Thyroid gland (tissue), 4 donors: ENCODE measurements around the gene CACNA1H. TPM values are rescaled to one million over a fixed set of nuclear protein-coding genes. Genes with fewer than 3 reads are reported as not detected.

Experiments used
- DNase-seq, 2 donors: peaks; one replicate each; pipeline ENCODE4 v3.0.0-alpha.2; 2019
- H3K27ac ChIP-seq, 3 donors: fragments of 200-600 bp; sonication (generic); 1 replicate in 2 of 3; 2 replicates in 1 of 3; pipeline ENCODE4 v1.5.1; 2016 to 2019; ENCODE audit warnings: mild to moderate bottlenecking in 1 of 3, moderate library complexity in 1 of 3
- H3K27me3 ChIP-seq: fragments of 200-600 bp; sonication (generic); one replicate; pipeline ENCODE4 v1.5.1; 2019
- H3K36me3 ChIP-seq, 2 donors: fragments of 200-600 bp; sonication (generic); one replicate each; pipeline ENCODE4 v1.5.1; 2016 to 2019
- H3K4me1 ChIP-seq, 2 donors: fragments of 200-600 bp; sonication (generic); one replicate each; pipeline ENCODE4 v1.5.1; 2017 to 2019
- H3K4me3 ChIP-seq, 3 donors: fragments of 200-600 bp; sonication (generic); replicated peaks in 1 of 3; 1 replicate in 2 of 3; 2 replicates in 1 of 3; pipeline ENCODE4 v1.5.1; 2016; ENCODE audit warnings: mild to moderate bottlenecking in 1 of 3
- H3K9me3 ChIP-seq: fragments of 200-600 bp; sonication (generic); one replicate; pipeline ENCODE4 v1.5.1; 2017
- POLR2A ChIP-seq, 2 donors: fragments of 450-650 bp; IDR thresholded peaks; one replicate each; pipeline ENCODE4 v1.6.1; 2017; ENCODE audit warnings: antibody characterized with exemption in 2 of 2, mild to moderate bottlenecking in 2 of 2, moderate library complexity in 1 of 2
- WGBS, 2 donors: methylation state at CpG; one replicate each; pipeline ENCODE4 v1.1.5; 2017; 5-methylcytosine and 5-hydroxymethylcytosine counted together
- intact Hi-C: fragments of 100-400 bp; cut with DNase I; formaldehyde crosslinking; loops from one replicate; pipeline ENCODE4 v1.15.1; 2023
- total RNA-seq, 4 donors: library from RNA; depleted of rRNA; stranded (reverse); fragments of >200 nt; gene quantifications; one replicate each; pipeline ENCODE4 v1.2.3, GENCODE V29; 2016
- TF ChIP-seq, protein P1 (sequence below), 6 experiments: fragments of 200-600 bp in 3 of 6; fragments of 450-650 bp in 3 of 6; sonication (generic) in 3 of 6; IDR thresholded peaks; one replicate each; pipeline ENCODE4 v1.5.1; 2016 to 2019; ENCODE audit warnings: antibody characterized with exemption in 6 of 6, mild to moderate bottlenecking in 2 of 6, inconsistent platforms in 1 of 6, moderate library complexity in 1 of 6

CACNA1H gene
- total RNA-seq, 4 donors from 2014 or later = 8.4 to 12.4 (median 9.3) TPM

DNA sequence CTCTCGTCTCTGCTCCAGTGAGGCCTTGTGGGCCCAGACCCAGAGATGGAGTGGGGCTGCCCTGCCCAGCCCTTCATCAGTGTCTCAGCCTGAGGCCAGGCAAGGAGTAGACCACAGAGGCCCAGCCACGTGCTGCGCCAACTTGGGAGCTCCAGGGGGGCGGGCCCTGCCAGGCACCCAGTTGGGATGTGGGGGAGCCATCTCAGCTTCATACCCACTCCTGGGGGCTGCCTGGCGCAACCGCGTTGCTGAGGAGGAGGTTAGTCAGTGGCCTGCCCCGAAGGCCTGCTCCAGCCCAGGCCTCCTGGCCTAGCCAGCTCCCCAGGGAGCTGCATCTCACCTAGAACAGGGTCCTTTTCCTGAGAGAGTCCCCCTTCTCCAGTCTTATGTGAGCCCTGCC is 60.3 kb downstream of the CACNA1H start:
- TF ChIP-seq, protein P1, sequence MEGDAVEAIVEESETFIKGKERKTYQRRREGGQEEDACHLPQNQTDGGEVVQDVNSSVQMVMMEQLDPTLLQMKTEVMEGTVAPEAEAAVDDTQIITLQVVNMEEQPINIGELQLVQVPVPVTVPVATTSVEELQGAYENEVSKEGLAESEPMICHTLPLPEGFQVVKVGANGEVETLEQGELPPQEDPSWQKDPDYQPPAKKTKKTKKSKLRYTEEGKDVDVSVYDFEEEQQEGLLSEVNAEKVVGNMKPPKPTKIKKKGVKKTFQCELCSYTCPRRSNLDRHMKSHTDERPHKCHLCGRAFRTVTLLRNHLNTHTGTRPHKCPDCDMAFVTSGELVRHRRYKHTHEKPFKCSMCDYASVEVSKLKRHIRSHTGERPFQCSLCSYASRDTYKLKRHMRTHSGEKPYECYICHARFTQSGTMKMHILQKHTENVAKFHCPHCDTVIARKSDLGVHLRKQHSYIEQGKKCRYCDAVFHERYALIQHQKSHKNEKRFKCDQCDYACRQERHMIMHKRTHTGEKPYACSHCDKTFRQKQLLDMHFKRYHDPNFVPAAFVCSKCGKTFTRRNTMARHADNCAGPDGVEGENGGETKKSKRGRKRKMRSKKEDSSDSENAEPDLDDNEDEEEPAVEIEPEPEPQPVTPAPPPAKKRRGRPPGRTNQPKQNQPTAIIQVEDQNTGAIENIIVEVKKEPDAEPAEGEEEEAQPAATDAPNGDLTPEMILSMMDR (IDR thresholded peaks at IDR 0.05) = no peak
- TF ChIP-seq POLR2A (IDR thresholded peaks at IDR 0.05) = no peak
- H3K27me3 ChIP-seq = no peaks in the 10 kb centered on the region
- no peaks in the 10 kb centered on the region for H3K36me3 ChIP-seq
- 100% methylated on average over 5 of the region's 8 CpGs; no CpG with 5 or more reads in 1 of the 2 donors for WGBS, 2 donors
- H3K4me3 ChIP-seq = no peak overlapping the region
- H3K9me3 ChIP-seq = no peaks in the 10 kb centered on the region
- H3K27ac ChIP-seq = no peak overlapping the region
- intact Hi-C loops = no loop called here
- no peaks in the 10 kb centered on the region for H3K4me1 ChIP-seq
- no peak for DNase-seq

DNA sequence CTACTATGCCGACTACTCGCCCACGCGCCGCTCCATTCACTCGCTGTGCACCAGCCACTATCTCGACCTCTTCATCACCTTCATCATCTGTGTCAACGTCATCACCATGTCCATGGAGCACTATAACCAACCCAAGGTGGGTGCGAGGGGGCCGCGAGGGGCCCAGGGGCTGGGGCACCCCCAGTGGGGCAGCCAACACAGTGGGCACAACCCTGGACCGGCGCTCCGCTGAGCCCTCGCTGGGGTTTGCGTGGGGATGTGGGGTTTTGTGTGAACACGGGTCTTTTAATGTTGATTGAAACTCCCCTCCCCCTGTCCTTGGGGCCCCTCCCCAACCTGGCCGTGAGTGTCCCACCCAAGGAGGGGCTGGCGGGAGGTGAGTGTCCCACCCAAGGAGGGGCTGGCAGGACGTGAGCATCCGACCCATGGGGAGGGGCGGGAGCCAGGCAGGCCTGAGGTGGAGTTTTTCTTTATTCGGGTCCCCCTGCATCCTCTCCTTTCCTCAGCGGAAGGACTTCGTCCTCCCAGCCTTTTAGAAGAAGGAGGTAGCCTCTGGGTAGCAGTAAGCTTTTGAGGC is 61.0 kb downstream of the CACNA1H start:
- Histone ChIP-seq H3K4me3 (no peak overlapping the region), H3K27me3 (no peaks in the 10 kb centered on the region), H3K36me3 (no peaks in the 10 kb centered on the region), H3K4me1 (no peaks in the 10 kb centered on the region), H3K9me3 (no peaks in the 10 kb centered on the region), H3K27ac (no peak overlapping the region)
- WGBS, 2 donors = 85 to 86% methylated on average over 18 to 25 of the region's 25 CpGs
- no peak for TF ChIP-seq POLR2A (IDR thresholded peaks at IDR 0.05)
- TF ChIP-seq, protein P1 (IDR thresholded peaks at IDR 0.05) = no peak
- intact Hi-C loops = no loop called here
- no peak for DNase-seq

DNA sequence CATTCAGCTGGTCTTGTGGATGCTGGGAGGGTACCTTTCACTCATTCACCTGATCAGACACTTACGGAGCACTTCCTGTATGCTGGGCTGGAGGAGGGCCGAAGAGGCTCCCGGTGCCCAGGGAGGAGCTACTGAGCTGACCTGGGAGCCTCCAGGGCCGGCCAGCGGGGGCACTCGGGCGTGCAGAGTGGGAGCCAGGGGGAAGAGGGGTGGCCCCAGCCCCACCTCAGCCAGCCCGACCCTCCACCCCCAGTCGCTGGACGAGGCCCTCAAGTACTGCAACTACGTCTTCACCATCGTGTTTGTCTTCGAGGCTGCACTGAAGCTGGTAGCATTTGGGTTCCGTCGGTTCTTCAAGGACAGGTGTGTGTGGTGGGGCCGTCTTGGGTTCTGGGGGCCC is 61.8 kb downstream of the CACNA1H start:
- no peak overlapping the region for H3K27ac ChIP-seq
- H3K4me1 ChIP-seq = no peaks in the 10 kb centered on the region
- H3K27me3 ChIP-seq = no peaks in the 10 kb centered on the region
- H3K4me3 ChIP-seq = no peak overlapping the region
- no peak for DNase-seq
- 83 to 84% methylated on average over 7 to 9 of the region's 16 CpGs for WGBS, 2 donors
- TF ChIP-seq, protein P1 (IDR thresholded peaks at IDR 0.05) = no peak
- no peak for TF ChIP-seq POLR2A (IDR thresholded peaks at IDR 0.05)
- no peaks in the 10 kb centered on the region for H3K36me3 ChIP-seq
- intact Hi-C loops = no loop called here
- H3K9me3 ChIP-seq = no peaks in the 10 kb centered on the region

DNA sequence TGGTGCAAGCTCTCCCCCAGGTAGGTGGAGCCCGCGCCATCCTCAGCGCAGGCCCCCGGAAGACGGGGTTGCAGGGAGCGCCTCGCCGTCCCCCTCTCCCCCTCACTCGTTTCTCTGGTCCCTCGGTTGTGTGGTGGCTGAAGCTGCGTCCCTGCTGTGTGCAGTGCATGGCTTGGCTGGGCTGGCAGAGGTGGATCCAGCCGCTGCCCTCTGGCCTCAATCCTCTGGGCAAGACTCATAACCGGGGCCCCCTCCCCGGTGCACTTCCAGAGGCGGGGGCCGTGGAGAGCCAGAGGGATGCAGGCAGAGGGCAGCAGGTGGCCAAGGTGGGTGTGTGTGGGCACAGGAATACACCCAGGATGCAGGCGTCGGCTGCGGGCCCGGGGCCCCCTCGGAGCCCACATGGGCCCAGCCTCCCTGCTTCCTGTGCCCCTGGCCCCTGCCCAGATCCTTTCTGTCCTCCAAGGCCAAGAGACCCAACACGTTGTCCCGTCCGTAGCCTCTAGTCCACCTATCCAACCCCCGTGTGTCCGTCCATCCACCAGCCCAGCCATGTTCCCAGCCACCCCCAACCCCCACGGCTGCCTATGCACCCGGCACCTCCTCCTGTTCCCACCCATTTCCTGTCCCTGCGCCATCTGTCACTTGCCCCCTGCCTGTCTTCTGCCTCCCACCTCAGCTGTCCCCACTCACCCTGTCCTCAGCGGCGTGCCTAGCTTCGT is 62.8 kb downstream of the CACNA1H start:
- Histone ChIP-seq H3K4me1 (no peaks in the 10 kb centered on the region), H3K27me3 (no peaks in the 10 kb centered on the region), H3K9me3 (no peaks in the 10 kb centered on the region), H3K36me3 (no peaks in the 10 kb centered on the region), H3K4me3 (no peak overlapping the region), H3K27ac (no peak overlapping the region)
- TF ChIP-seq POLR2A (IDR thresholded peaks at IDR 0.05) = no peak
- TF ChIP-seq, protein P1 (IDR thresholded peaks at IDR 0.05) = no peak
- intact Hi-C loops = no loop called here
- DNase-seq = no peak
- 65 to 74% methylated on average over 21 to 26 of the region's 32 CpGs for WGBS, 2 donors

DNA sequence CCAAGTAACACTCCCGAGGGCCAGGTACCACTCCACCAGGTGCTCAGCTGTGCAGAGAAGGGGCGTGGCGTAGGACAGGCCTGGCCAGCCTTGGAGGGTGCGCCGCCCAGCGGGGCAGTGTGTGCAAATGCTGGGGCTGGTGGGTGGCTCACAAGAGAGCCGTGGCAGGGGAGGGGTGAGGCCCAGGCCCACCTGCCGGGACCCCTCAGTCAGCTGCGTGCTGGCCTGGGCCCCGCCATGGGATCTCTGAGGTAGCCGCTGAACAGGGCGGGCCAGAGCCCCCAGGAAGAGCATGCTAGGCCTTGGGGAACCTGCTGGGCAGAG is 63.4 kb downstream of the CACNA1H start:
- intact Hi-C loops = no loop called here
- no peaks in the 10 kb centered on the region for H3K9me3 ChIP-seq
- H3K4me3 ChIP-seq = no peak overlapping the region
- no peaks in the 10 kb centered on the region for H3K36me3 ChIP-seq
- no peak overlapping the region for H3K27ac ChIP-seq
- peak; percentile 69 to 71 for DNase-seq
- no peaks in the 10 kb centered on the region for H3K27me3 ChIP-seq
- no peak for TF ChIP-seq POLR2A (IDR thresholded peaks at IDR 0.05)
- TF ChIP-seq, protein P1 (IDR thresholded peaks at IDR 0.05) = peak in 1 of 6 experiments; percentile 26
- no peaks in the 10 kb centered on the region for H3K4me1 ChIP-seq
- 31 to 47% methylated on average over 5 to 6 of the region's 12 CpGs for WGBS, 2 donors
